ENCODE measurements around the gene AMPD3.

Gene AMPD3

DNA sequence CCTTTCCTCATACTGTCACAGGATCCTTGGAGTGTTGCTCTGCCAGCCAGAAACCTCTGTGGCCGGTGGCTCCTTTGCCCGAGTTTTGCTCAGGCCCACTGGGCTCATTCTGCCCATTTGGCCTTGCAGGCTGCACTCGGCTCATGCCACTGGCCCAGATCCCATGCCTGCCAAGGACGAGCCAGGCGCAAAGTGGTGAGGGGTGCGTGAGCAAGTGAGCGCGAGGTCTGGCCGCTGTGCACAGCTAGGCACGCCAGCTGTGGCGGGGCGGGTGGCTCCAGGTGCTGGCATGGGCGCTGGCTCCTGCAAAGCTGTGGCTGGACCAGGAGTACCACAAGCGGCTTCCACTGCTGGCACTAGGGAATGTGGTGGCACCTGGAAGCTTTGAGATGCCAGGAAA is 88.7 kb downstream of the AMPD3 start:
- no peak for DNase-seq

DNA sequence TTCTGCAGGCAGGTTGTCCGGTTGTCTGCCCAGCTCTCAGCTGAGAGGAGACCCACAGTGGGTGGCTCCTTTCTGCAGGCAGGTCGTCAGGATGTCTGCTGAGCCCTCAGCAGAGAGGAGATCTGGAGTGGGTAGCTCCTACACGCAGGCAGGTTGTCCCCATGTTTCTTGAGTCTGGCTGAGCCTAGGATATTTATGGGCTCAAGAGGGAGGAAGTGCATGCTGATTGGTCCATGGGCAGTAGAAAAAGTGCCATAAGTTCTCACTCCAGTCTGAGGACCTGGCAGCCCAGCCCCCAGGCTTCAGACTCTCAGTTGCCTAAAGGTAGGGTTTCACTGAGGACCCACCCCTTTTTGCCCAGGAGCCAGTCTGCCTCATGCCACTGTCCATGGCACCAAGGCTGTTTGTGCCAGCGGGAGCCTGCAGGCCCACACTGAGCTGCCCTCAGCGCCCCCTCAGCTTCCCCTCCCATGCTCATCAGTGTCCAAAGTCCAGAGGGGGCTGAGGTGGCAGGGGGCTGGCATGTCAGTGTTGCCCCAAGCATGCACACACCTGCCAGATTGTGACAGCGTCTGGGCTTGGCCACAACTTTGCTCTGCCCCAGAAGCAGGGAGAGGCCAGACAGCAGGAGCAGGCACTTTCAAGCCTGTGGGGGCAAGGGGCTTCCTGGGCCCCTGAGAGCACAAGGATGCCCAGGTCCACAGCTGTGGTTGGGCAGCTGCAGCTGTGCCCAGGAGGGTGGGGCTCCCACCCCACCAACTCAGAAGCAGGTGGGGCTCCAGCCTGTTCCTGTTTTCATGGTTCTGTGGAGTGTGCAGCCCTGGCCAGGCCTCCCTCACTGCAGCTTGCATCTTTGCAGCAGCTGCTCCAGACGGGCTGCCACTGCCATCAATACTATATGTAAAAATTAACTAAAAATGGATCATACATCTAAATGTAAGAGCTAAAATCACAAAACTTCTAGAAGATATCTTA is 89.7 kb downstream of the AMPD3 start:
- DNase-seq, result no peak

DNA sequence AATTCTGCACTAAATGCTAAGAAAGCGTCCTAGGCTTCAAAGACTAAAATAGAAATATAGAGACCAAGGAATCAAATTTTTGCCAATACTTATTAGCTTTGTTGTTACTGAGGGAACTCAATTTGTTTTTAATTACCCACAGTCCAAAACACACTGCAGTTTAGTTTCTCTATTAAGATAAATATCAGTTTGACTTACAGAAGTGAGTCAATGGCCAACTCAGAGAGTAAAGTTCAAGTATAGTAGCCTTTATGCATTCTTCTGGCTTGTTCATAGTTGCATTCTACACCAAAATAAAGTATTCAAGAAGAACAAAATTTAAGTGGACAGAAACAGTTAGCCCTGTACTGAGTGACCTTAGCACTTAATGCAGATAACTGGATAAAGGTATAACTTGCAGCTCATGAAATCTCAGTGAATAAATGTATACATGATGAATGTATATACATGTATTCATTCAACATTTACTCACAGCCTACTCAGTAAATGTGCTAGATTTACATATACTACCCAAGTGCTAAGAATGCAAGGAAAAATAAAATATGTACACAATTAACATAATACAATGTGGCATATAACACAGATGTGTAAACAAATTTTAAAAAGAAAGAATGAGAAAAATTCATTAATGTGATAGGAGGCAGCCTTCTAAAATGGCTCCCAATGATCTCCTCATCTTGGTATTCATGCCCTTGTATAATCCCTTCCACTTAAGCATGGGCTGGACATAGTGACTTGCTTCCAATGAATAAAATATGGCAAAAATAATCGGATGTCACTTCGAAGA is 95.6 kb downstream of the AMPD3 start:
- DNase-seq, result no peak

DNA sequence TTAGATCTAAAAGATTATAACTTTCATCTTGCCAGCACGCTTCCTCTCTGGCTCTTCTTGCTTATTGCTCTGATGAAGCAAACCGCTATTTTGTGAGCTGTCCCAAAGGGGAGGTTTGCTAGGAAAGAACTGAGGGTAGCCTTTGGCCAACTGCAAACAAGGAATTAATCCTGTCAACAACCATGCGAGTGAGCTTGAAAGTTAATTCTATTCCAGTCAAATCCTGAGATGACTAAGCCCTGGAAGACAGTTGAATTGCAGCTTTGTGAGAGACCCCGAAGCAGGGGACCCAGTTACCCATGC is 96.2 kb downstream of the AMPD3 start:
- no peak for DNase-seq

DNA sequence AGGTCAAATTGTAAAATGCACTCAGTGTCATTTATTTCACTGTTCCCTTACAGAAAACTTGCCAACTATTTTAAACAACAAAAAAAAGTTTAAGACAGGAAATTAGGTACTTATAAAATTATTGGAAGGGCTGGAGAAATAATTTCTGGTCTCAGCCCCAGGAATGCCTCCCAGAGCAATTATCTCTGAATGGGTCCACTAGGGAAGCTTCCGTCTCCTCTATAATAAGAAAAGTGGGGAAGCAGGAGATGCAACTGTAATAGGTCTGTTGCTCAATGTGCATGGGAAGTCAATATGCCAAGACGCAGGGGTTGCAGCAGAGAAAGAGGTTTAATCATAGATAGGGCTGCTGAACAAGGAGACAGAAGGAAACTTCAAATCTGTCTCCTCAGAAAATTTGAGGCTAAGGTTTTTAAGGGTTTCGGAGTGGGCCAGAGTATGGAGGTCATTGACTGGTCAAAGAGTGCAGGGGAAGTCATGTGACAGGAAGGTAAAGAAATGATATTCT is 96.8 kb downstream of the AMPD3 start:
- no peak for DNase-seq

DNA sequence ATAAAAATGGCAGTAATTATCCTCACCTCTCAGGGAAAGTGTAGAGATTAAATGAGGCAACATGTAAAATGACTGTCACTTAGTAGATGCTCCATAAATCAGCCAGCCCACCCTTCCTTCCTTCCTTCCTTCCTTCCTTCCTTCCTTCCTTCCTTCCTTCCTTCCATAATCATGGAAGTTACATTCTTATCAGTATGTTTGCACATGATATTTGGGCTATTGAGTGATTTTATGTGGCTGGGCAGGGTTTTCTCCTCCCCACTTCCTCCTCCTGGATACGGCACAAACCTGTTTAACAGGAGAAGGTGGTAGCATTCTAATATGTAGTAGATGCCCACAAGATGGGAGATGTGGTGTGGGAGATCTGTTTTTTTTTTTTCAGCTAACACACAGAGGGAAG is 101.5 kb downstream of the AMPD3 start:
- no peak for DNase-seq

Measured in NCI-H1436 (cell line).